ENCODE results near the gene TMEM179.

TMEM179 gene

GRCh38 chr14:104547998-104548700 lies 56.4 kb downstream of the TMEM179 start:
- no peak overlapping the region for H3K4me3 ChIP-seq (ENCODE audit: low read length)
- peaks cover 46% of the 10 kb centered on the region for H3K27me3 ChIP-seq (ENCODE audit: insufficient read depth, low read length)
- H3K36me3 ChIP-seq (ENCODE audit: insufficient read depth, low read length) = no peaks in the 10 kb centered on the region
- no peak overlapping the region for H2AFZ ChIP-seq (ENCODE audit: low read depth, low read length)
- peaks cover 5% of the 10 kb centered on the region for H3K4me1 ChIP-seq (ENCODE audit: insufficient read depth, low read length)
- no peaks in the 10 kb centered on the region for H3K9me3 ChIP-seq (ENCODE audit: low read length)

GRCh38 chr14:104547310-104547997 lies 57.1 kb downstream of the TMEM179 start:
- no peak overlapping the region for H2AFZ ChIP-seq (ENCODE audit: low read depth, low read length)
- peaks cover 5% of the 10 kb centered on the region for H3K4me1 ChIP-seq (ENCODE audit: insufficient read depth, low read length)
- H3K27me3 ChIP-seq (ENCODE audit: insufficient read depth, low read length) = peaks cover 44% of the 10 kb centered on the region
- no peaks in the 10 kb centered on the region for H3K36me3 ChIP-seq (ENCODE audit: insufficient read depth, low read length)
- H3K4me3 ChIP-seq (ENCODE audit: low read length) = no peak overlapping the region
- H3K9me3 ChIP-seq (ENCODE audit: low read length) = no peaks in the 10 kb centered on the region

- Histone ChIP-seq H3K27me3 (ENCODE audit: insufficient read depth, low read length) (peaks cover 41% of the 10 kb centered on the region), H3K9me3 (ENCODE audit: low read length) (no peaks in the 10 kb centered on the region), H3K36me3 (ENCODE audit: insufficient read depth, low read length) (no peaks in the 10 kb centered on the region), H2AFZ (ENCODE audit: low read depth, low read length) (no peak overlapping the region), H3K4me1 (ENCODE audit: insufficient read depth, low read length) (peaks cover 5% of the 10 kb centered on the region), H3K4me3 (ENCODE audit: low read length) (no peak overlapping the region)
These were observed 57.8 kb downstream of the TMEM179 start for GRCh38 chr14:104546591-104547309.

- Histone ChIP-seq H3K27me3 (ENCODE audit: insufficient read depth, low read length) (peaks cover 37% of the 10 kb centered on the region), H3K36me3 (ENCODE audit: insufficient read depth, low read length) (no peaks in the 10 kb centered on the region), H3K4me3 (ENCODE audit: low read length) (no peak overlapping the region), H3K4me1 (ENCODE audit: insufficient read depth, low read length) (peaks cover 5% of the 10 kb centered on the region), H2AFZ (ENCODE audit: low read depth, low read length) (no peak overlapping the region), H3K9me3 (ENCODE audit: low read length) (no peaks in the 10 kb centered on the region)
These were observed 58.5 kb downstream of the TMEM179 start for GRCh38 chr14:104545942-104546501.

GRCh38 chr14:104545151-104545941 lies 59.2 kb downstream of the TMEM179 start:
- Histone ChIP-seq H3K27me3 (ENCODE audit: insufficient read depth, low read length) (peaks cover 34% of the 10 kb centered on the region), H3K36me3 (ENCODE audit: insufficient read depth, low read length) (no peaks in the 10 kb centered on the region), H3K4me3 (ENCODE audit: low read length) (no peak overlapping the region), H3K9me3 (ENCODE audit: low read length) (no peaks in the 10 kb centered on the region), H3K4me1 (ENCODE audit: insufficient read depth, low read length) (peaks cover 5% of the 10 kb centered on the region), H2AFZ (ENCODE audit: low read depth, low read length) (no peak overlapping the region)

GRCh38 chr14:104544362-104544961 lies 60.1 kb downstream of the TMEM179 start:
- Histone ChIP-seq H3K36me3 (ENCODE audit: insufficient read depth, low read length) (no peaks in the 10 kb centered on the region), H3K9me3 (ENCODE audit: low read length) (no peaks in the 10 kb centered on the region), H3K27me3 (ENCODE audit: insufficient read depth, low read length) (peaks cover 29% of the 10 kb centered on the region), H3K4me3 (ENCODE audit: low read length) (no peak overlapping the region), H3K4me1 (ENCODE audit: insufficient read depth, low read length) (peaks cover 5% of the 10 kb centered on the region), H2AFZ (ENCODE audit: low read depth, low read length) (no peak overlapping the region)

GRCh38 chr14:104542871-104543830 lies 61.4 kb downstream of the TMEM179 start:
- Histone ChIP-seq H3K4me3 (ENCODE audit: low read length) (no peak overlapping the region), H3K9me3 (ENCODE audit: low read length) (no peaks in the 10 kb centered on the region), H3K4me1 (ENCODE audit: insufficient read depth, low read length) (peaks cover 5% of the 10 kb centered on the region), H3K27me3 (ENCODE audit: insufficient read depth, low read length) (peaks cover 29% of the 10 kb centered on the region), H2AFZ (ENCODE audit: low read depth, low read length) (no peak overlapping the region), H3K36me3 (ENCODE audit: insufficient read depth, low read length) (no peaks in the 10 kb centered on the region)

- H2AFZ ChIP-seq (ENCODE audit: low read depth, low read length) = no peak overlapping the region
- no peaks in the 10 kb centered on the region for H3K9me3 ChIP-seq (ENCODE audit: low read length)
- H3K27me3 ChIP-seq (ENCODE audit: insufficient read depth, low read length) = peaks cover 29% of the 10 kb centered on the region
- no peaks in the 10 kb centered on the region for H3K36me3 ChIP-seq (ENCODE audit: insufficient read depth, low read length)
- no peak overlapping the region for H3K4me3 ChIP-seq (ENCODE audit: low read length)
- peaks cover 5% of the 10 kb centered on the region for H3K4me1 ChIP-seq (ENCODE audit: insufficient read depth, low read length)
These were observed 62.6 kb downstream of the TMEM179 start for GRCh38 chr14:104541905-104542465.
